Measurements from ENCODE around the gene CXCL14. TPM values are rescaled to one million over a fixed set of nuclear protein-coding genes. Genes with fewer than 3 reads are reported as not detected.
"Not testable (repeated sequence)": the region's sequence is repeated elsewhere in the genome, so short reads cannot be mapped to it uniquely, and the experiment has no call there.

The CXCL14 gene
- total RNA-seq, 1 donor from 2014 or later: 71.1 TPM

- DNase-seq: no peak
These were observed 35.7 kb downstream of the CXCL14 start for GRCh38 chr5:135543001-135543484.

- DNase-seq: no peak
These were observed 36.8 kb downstream of the CXCL14 start for GRCh38 chr5:135541807-135542502.

GRCh38 chr5:135539430-135540005 lies 39.3 kb downstream of the CXCL14 start:
- DNase-seq: no peak

GRCh38 chr5:135538261-135538660 lies 40.5 kb downstream of the CXCL14 start:
- no peak for DNase-seq

- DNase-seq: no peak
These were observed 41.0 kb downstream of the CXCL14 start for GRCh38 chr5:135537745-135538144.

GRCh38 chr5:135537271-135537670 lies 41.5 kb downstream of the CXCL14 start:
- no peak for DNase-seq

GRCh38 chr5:135535820-135536801 lies 42.7 kb downstream of the CXCL14 start, which contains the start of gene NEUROG1:
TSS of gene NEUROG1 (minus strand) at chr5:135535964. CDS start at chr5:135535690, 274 bp downstream.
- no peak for DNase-seq

GRCh38 chr5:135535420-135535819 lies 43.4 kb downstream of the CXCL14 start:
- no peak for DNase-seq

- DNase-seq: no peak
These were observed 44.0 kb downstream of the CXCL14 start for GRCh38 chr5:135534609-135535419.

GRCh38 chr5:135533794-135534193 lies 45.0 kb downstream of the CXCL14 start:
- DNase-seq: no peak

- no peak for DNase-seq
These were observed 45.5 kb downstream of the CXCL14 start for GRCh38 chr5:135533334-135533733.

- not testable (repeated sequence) for DNase-seq
These were observed 49.2 kb downstream of the CXCL14 start for GRCh38 chr5:135529576-135529975.

- DNase-seq: no peak
These were observed 51.9 kb downstream of the CXCL14 start for GRCh38 chr5:135526924-135527323.

GRCh38 chr5:135521964-135522363 lies 56.8 kb downstream of the CXCL14 start:
- DNase-seq: no peak

Other genes with a start within 250 kb of the CXCL14 start
- gene MACROH2A1, start 179.8 kb downstream of the CXCL14 start, total RNA-seq: 218 TPM
- 0.21 TPM for gene DCANP1, start 131.6 kb downstream of the CXCL14 start, total RNA-seq
- 0.10 TPM for gene TIFAB, start 126.6 kb downstream of the CXCL14 start, total RNA-seq
- gene NEUROG1, start 43.0 kb downstream of the CXCL14 start, total RNA-seq: not detected

Data from tongue (tissue), 2 donors.